Neural cell (in vitro differentiated cells): ENCODE measurements around the gene GTF3A. TPM values are rescaled to one million over a fixed set of nuclear protein-coding genes. Genes with fewer than 3 reads are reported as not detected.

Source experiments
- H2AFZ ChIP-seq: fragments of 200-600, 300-800 bp; sonication (generic), shearing (Covaris generic); 2 replicates; pipeline ENCODE4 v1.6.0; 2014; ENCODE audit warnings: low read depth, mild to moderate bottlenecking, antibody characterized with exemption, low read length, moderate library complexity
- H3F3A ChIP-seq: fragments of 200-600 bp; shearing (Covaris generic); 2 replicates; pipeline ENCODE4 v1.6.1; 2016; ENCODE audit warnings: mild to moderate bottlenecking, moderate library complexity, mixed read lengths, antibody characterized with exemption, low read length; ENCODE audit not compliant: insufficient read depth, poor library complexity, severe bottlenecking
- H3K27ac ChIP-seq: fragments of 200-600, 300-800 bp; sonication (generic), shearing (Covaris generic); 2 replicates; pipeline ENCODE4 v1.5.1; 2014; ENCODE audit warnings: mild to moderate bottlenecking, low read length, moderate library complexity
- H3K27me3 ChIP-seq: fragments of 300-800, 200-600 bp; sonication (generic), shearing (Covaris generic); 2 replicates; pipeline ENCODE4 v1.6.0; 2014; ENCODE audit warnings: mild to moderate bottlenecking, low read depth, low read length, moderate library complexity; ENCODE audit not compliant: insufficient read depth
- H3K36me3 ChIP-seq: fragments of 300-800, 200-600 bp; sonication (generic), shearing (Covaris generic); 2 replicates; pipeline ENCODE4 v1.5.1; 2014; ENCODE audit warnings: mild to moderate bottlenecking, antibody characterized with exemption, low read length, moderate library complexity; ENCODE audit not compliant: insufficient read depth
- H3K4me2 ChIP-seq: fragments of 300-800, 200-600 bp; sonication (generic), shearing (Covaris generic); 2 replicates; pipeline ENCODE4 v1.6.0; 2014; ENCODE audit warnings: mild to moderate bottlenecking, low read length
- H3K4me3 ChIP-seq: fragments of 300-800, 200-600 bp; sonication (generic), shearing (Covaris generic); 2 replicates; pipeline ENCODE4 v1.5.1; 2014; ENCODE audit warnings: mild to moderate bottlenecking, low read length, moderate library complexity
- H3K79me2 ChIP-seq: fragments of 200-600 bp; shearing (Covaris generic); replicated peaks from 2 replicates; pipeline ENCODE4 v1.6.0; 2014; ENCODE audit warnings: mild to moderate bottlenecking, low read length, moderate library complexity; ENCODE audit not compliant: insufficient read depth
- H3K9ac ChIP-seq: fragments of 300-800, 200-600 bp; sonication (generic), shearing (Covaris generic); 2 replicates; pipeline ENCODE4 v1.6.1; 2016; ENCODE audit warnings: mild to moderate bottlenecking, low read length, mixed read lengths
- H3K9me2 ChIP-seq: fragments of 200-600 bp; shearing (Covaris generic); 2 replicates; pipeline ENCODE4 v1.6.1; 2016; ENCODE audit warnings: mild to moderate bottlenecking, low read length, mixed read lengths; ENCODE audit not compliant: insufficient read depth
- H3K9me3 ChIP-seq: fragments of 200-600, 300-800 bp; sonication (generic), shearing (Covaris generic); 2 replicates; pipeline ENCODE4 v1.6.1; 2016; ENCODE audit warnings: mild to moderate bottlenecking, mixed run types, low read length, moderate library complexity, mixed read lengths
- H4K20me1 ChIP-seq: fragments of 200-600 bp; shearing (Covaris generic); 2 replicates; pipeline ENCODE4 v1.6.1; 2016; ENCODE audit warnings: mild to moderate bottlenecking, mixed run types; ENCODE audit not compliant: insufficient read depth
- EP300 ChIP-seq: fragments of 450-650 bp; conservative IDR thresholded peaks from 2 replicates; pipeline ENCODE4 v1.6.1; 2014; ENCODE audit warnings: antibody characterized with exemption, mild to moderate bottlenecking, moderate library complexity; ENCODE audit not compliant: poor library complexity, severe bottlenecking
- EZH2 ChIP-seq: fragments of 200-600, 300-800 bp; shearing (Covaris generic), sonication (generic); IDR thresholded peaks from 2 replicates; pipeline ENCODE4 v1.6.1; 2014; ENCODE audit warnings: antibody characterized with exemption, low read length, borderline replicate concordance, mild to moderate bottlenecking; ENCODE audit not compliant: insufficient read depth, poor library complexity, severe bottlenecking
- MXI1 ChIP-seq: fragments of 450-650 bp; conservative IDR thresholded peaks from 2 replicates; pipeline ENCODE4 v1.6.1; 2014; ENCODE audit warnings: antibody characterized with exemption, mild to moderate bottlenecking; ENCODE audit not compliant: poor library complexity, severe bottlenecking
- POLR2AphosphoS5 ChIP-seq: IDR thresholded peaks from 2 replicates; pipeline ENCODE4 v1.6.1; 2012
- RAD21 ChIP-seq: fragments of 450-650 bp; conservative IDR thresholded peaks from 2 replicates; pipeline ENCODE4 v1.6.1; 2014; ENCODE audit warnings: antibody characterized with exemption, mild to moderate bottlenecking, moderate library complexity
- SMC3 ChIP-seq: fragments of 450-650 bp; conservative IDR thresholded peaks from 2 replicates; pipeline ENCODE4 v1.6.1; 2014; ENCODE audit warnings: antibody characterized with exemption, mild to moderate bottlenecking, moderate library complexity; ENCODE audit not compliant: poor library complexity
- TAF1 ChIP-seq: IDR thresholded peaks from 2 replicates; pipeline ENCODE4 v1.6.1; 2012; ENCODE audit warnings: low read depth
- polyA plus RNA-seq: library from polyadenylated mRNA; depleted of rRNA; stranded (reverse); fragments of >200 nt; gene quantifications from 2 replicates; pipeline ENCODE4 v1.2.3, GENCODE V29; 2014
- TF ChIP-seq, protein P1 (sequence below): IDR thresholded peaks from 2 replicates; pipeline ENCODE4 v1.6.1; 2012; ENCODE audit warnings: borderline replicate concordance
- TF ChIP-seq, protein P2 (sequence below): fragments of 450-650 bp; IDR thresholded peaks from 2 replicates; pipeline ENCODE4 v1.5.1; 2014; ENCODE audit warnings: antibody characterized with exemption, mild to moderate bottlenecking, moderate library complexity; ENCODE audit not compliant: poor library complexity, severe bottlenecking

GTF3A gene
- polyA plus RNA-seq, 1 donor from 2014 or later: 104 TPM

DNA sequence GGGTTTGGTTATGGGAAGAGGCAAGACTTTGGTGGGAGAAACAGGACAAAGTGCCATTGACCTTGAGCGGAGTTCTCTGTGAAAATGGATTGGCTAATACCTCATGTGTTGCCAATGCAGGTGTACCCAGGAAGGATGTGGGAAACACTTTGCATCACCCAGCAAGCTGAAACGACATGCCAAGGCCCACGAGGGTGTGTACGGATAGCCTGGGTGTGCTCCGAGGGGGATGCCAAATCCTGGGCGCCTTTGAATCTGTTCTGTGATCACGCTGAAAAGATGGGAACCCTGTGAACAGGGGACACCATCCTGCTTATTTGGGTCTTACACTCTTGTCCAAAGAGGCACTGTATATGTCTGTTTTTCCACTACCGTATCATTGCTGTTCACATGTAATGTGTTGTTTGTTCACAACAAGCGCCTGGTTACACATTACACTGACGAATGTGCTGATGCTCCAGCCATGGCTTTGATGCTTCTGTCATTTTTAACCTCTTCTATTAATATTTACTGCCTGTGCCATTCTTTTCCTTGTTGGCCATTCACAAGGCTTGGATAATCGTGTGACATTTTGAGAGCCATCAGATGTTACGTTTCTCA is 8.3 kb downstream of the GTF3A start:
- Histone ChIP-seq H3K4me2 (no peak overlapping the region), H2AFZ (no peak overlapping the region), H3K9ac (no peak overlapping the region), H3K9me2 (no peaks in the 10 kb centered on the region), H3K9me3 (no peaks in the 10 kb centered on the region), H4K20me1 (no peaks in the 10 kb centered on the region), H3K4me3 (no peak overlapping the region), H3F3A (no peaks in the 10 kb centered on the region), H3K27ac (no peak overlapping the region), H3K27me3 (no peaks in the 10 kb centered on the region), H3K79me2 (no peaks in the 10 kb centered on the region), H3K36me3 (peaks cover 9% of the 10 kb centered on the region)
- TF ChIP-seq SMC3: no peak
- no peak for TF ChIP-seq EP300
- TF ChIP-seq POLR2AphosphoS5: no peak
- TF ChIP-seq, protein P1, sequence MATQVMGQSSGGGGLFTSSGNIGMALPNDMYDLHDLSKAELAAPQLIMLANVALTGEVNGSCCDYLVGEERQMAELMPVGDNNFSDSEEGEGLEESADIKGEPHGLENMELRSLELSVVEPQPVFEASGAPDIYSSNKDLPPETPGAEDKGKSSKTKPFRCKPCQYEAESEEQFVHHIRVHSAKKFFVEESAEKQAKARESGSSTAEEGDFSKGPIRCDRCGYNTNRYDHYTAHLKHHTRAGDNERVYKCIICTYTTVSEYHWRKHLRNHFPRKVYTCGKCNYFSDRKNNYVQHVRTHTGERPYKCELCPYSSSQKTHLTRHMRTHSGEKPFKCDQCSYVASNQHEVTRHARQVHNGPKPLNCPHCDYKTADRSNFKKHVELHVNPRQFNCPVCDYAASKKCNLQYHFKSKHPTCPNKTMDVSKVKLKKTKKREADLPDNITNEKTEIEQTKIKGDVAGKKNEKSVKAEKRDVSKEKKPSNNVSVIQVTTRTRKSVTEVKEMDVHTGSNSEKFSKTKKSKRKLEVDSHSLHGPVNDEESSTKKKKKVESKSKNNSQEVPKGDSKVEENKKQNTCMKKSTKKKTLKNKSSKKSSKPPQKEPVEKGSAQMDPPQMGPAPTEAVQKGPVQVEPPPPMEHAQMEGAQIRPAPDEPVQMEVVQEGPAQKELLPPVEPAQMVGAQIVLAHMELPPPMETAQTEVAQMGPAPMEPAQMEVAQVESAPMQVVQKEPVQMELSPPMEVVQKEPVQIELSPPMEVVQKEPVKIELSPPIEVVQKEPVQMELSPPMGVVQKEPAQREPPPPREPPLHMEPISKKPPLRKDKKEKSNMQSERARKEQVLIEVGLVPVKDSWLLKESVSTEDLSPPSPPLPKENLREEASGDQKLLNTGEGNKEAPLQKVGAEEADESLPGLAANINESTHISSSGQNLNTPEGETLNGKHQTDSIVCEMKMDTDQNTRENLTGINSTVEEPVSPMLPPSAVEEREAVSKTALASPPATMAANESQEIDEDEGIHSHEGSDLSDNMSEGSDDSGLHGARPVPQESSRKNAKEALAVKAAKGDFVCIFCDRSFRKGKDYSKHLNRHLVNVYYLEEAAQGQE: no peak
- no peak for TF ChIP-seq EZH2
- TF ChIP-seq, protein P2, sequence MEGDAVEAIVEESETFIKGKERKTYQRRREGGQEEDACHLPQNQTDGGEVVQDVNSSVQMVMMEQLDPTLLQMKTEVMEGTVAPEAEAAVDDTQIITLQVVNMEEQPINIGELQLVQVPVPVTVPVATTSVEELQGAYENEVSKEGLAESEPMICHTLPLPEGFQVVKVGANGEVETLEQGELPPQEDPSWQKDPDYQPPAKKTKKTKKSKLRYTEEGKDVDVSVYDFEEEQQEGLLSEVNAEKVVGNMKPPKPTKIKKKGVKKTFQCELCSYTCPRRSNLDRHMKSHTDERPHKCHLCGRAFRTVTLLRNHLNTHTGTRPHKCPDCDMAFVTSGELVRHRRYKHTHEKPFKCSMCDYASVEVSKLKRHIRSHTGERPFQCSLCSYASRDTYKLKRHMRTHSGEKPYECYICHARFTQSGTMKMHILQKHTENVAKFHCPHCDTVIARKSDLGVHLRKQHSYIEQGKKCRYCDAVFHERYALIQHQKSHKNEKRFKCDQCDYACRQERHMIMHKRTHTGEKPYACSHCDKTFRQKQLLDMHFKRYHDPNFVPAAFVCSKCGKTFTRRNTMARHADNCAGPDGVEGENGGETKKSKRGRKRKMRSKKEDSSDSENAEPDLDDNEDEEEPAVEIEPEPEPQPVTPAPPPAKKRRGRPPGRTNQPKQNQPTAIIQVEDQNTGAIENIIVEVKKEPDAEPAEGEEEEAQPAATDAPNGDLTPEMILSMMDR: no peak
- TF ChIP-seq RAD21: no peak
- TF ChIP-seq MXI1: no peak
- no peak for TF ChIP-seq TAF1

DNA sequence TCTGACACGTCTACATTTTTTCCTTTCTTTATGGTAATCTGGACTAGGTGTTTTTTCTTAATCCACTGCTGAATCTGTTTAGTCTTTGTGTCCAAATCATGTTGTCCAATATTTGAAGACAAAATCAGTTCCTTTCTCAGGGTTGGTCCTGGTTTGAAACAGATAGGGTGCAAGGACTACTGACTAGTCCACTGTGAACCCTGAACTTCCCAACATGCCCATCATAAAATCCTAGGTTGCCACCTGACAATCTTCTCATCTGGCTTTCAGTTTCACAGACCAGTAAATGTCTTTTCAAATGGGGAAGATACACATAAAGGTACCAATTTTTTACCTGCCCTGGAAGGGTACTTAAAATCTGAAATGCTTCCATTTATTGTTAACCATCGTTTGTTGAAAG is 12.7 kb downstream of the GTF3A start:
- Histone ChIP-seq H3K27ac (no peak overlapping the region), H3K9me3 (no peaks in the 10 kb centered on the region), H2AFZ (no peak overlapping the region), H3F3A (no peaks in the 10 kb centered on the region), H3K9ac (no peak overlapping the region), H3K4me3 (no peak overlapping the region), H3K4me2 (no peak overlapping the region), H3K27me3 (no peaks in the 10 kb centered on the region), H3K9me2 (no peaks in the 10 kb centered on the region), H4K20me1 (no peaks in the 10 kb centered on the region), H3K79me2 (no peaks in the 10 kb centered on the region), H3K36me3 (peaks cover 6% of the 10 kb centered on the region)
- TF ChIP-seq TAF1: no peak
- no peak for TF ChIP-seq MXI1
- TF ChIP-seq POLR2AphosphoS5: no peak
- no peak for TF ChIP-seq EZH2
- TF ChIP-seq, protein P2: no peak
- TF ChIP-seq RAD21: no peak
- TF ChIP-seq EP300: no peak
- TF ChIP-seq, protein P1: no peak
- TF ChIP-seq SMC3: no peak
